Hepatocyte (in vitro differentiated cells): ENCODE results near the gene MLYCD.

Experiments used
- CTCF ChIP-seq: fragments of 200-600 bp; sonication (generic); IDR thresholded peaks from 2 replicates; pipeline ENCODE4 v1.5.1; 2016; ENCODE audit warnings: antibody characterized with exemption, mild to moderate bottlenecking; ENCODE audit not compliant: poor library complexity
- EZH2 ChIP-seq: fragments of 200-600 bp; sonication (generic); IDR thresholded peaks from 2 replicates; pipeline ENCODE4 v1.6.1; 2016; ENCODE audit warnings: antibody characterized with exemption, mild to moderate bottlenecking, borderline replicate concordance
- EZH2phosphoT487 ChIP-seq: fragments of 200-600 bp; sonication (generic); IDR thresholded peaks from one replicate; pipeline ENCODE4 v1.6.1; 2018; ENCODE audit warnings: antibody characterized with exemption, mild to moderate bottlenecking, low read depth, moderate library complexity; ENCODE audit not compliant: unreplicated experiment, severe bottlenecking

GRCh38 chr16:83887080-83887479 lies 11.8 kb upstream of the MLYCD start:
- TF ChIP-seq EZH2 (no peak), CTCF (peak; percentile 7), EZH2phosphoT487 (no peak)
